Activated T-cell treated with anti-CD3 and anti-CD28 coated beads for 24 hours (primary cell): ENCODE measurements around the gene GOLGA3.
"Not testable (repeated sequence)": the region's sequence is repeated elsewhere in the genome, so short reads cannot be mapped to it uniquely, and the experiment has no call there.

Experiments
- DNase-seq: peaks from one replicate; pipeline ENCODE4 v3.0.0-alpha.2; 2020; ENCODE audit warnings: low read depth

Gene GOLGA3

DNA sequence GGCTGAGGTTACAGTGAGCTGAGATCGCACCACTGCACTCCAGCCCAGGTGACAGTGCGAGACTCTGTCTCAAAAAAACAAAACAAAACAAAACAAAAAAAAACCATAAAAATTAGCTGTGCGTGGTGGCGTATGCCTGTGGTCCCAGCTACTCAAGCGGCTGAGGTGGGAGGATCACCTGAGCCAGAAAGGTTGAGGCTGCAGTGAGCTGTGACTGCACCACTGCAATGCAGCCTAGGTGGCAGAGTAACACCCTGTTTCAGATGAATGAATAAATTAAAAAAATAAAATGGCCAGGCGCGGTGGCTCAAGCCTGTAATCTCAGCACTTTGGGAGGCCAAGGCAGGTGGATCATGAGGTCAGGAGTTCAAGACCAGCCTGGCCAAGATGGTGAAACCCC is 75.0 kb downstream of the GOLGA3 start:
- DNase-seq: not testable (repeated sequence)

DNA sequence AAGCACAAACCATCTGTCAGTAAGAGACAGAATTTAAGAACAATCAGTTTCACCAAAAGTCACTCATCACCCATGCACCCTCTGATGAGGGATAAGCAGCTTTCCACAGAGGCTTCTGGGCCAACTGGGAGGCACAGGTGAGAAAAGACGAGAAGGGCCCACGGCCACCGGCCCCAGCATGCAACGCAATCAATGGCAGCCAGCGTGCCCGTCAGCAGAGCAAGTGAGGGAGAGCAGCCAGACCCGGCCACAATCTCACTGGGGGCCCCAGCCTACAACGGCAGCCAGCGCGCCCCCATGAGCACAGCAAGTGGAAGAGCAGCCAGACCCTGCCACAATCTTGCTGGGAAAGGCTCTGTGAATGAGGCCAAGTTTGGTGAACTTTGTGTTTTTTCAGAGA is 80.3 kb downstream of the GOLGA3 start:
- no peak for DNase-seq

DNA sequence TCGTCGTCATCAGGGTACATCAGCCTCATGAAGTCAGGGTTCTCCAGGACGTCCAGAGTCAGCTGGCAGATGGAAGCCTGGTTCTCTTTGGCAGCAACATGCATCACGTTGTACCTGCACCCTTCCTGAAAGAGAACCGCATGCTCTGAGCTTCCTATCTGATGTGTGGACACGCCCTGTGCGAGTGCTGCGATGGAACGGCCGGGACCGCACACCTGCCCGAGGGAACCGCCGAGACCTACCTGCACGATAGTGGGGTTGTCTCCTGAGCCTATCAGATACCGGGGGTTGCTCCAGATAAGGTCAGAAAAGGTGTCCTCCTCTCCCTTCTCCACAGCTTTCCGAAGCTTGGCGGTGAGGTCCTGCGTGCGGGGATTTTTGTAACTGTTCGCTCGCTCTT is 80.8 kb downstream of the GOLGA3 start:
- DNase-seq: no peak

DNA sequence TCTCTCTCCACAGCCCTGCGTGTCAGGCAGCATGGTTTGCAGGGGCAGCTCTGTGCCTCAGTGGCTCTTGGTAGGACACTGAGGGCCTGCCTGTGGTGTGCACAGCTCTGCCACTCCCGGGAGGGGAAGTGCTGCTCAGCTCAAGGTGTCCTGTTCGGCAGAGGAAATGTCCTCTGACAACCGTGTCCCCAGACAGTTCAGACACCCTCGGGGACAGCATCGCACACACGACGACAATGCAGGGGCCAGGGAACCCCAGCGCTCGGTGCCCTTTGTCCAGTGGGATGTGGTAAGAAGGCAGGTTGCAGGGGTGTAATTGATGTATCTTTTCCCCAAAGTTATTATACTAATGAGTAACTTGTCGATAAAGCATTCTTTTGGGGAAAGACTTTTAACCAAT is 81.3 kb downstream of the GOLGA3 start:
- DNase-seq: no peak

DNA sequence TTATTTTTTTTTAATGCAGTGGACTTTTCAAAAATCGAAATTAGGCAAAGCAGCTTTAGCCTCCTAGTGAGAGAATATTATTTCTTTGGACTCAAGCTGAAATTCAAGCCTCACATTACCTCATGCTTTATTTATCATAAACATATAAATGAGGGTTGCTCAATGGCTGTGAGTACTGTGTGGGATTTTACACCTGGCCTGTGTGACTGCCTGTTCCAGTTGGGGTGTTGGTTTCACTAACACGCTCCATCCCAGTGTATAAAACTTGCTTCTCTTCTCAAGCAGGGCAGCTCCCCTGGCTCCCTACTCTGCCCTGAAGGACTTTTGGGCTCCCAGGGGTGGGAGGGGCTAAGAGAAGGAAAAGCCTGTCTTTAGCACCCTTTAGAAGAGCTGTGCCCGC is 82.1 kb downstream of the GOLGA3 start:
- no peak for DNase-seq

DNA sequence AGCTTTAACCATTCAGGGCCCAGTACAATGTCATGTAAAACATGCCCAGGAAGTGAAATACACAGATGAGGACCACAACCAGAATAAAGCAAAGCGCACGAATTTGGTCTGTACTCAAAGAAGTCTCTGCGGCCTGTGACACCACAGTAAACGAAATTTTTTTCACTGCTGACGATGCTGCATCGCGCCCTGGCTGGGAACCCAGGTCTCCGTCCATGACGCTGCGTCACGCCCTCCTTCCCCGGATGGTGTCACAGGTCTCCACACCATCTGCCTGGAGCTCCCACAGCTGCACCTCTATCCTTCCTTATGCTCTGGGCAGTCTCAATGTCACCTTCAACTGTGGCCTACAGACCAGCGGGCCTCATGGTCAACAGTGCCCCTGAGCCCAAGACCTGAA is 84.8 kb downstream of the GOLGA3 start:
- no peak for DNase-seq

DNA sequence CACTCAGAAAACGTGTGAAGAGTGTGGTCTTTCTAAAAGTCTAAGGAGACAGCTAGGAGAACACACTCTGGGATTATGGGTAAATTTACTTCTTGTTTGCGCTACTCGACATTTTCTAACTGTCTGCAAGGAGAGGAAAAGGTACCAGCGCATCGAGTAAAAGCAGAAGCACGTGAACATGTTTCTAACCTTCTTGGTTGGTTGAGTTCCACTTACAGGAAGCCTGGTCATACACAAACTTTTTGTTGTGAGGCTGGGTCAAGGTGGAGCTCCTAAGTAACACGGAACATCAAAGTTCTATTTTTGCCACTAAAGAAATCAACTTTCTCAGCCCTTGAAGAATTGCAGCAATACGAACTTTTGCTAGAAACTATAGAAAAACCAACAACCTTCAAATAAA is 87.0 kb downstream of the GOLGA3 start:
- DNase-seq: no peak

DNA sequence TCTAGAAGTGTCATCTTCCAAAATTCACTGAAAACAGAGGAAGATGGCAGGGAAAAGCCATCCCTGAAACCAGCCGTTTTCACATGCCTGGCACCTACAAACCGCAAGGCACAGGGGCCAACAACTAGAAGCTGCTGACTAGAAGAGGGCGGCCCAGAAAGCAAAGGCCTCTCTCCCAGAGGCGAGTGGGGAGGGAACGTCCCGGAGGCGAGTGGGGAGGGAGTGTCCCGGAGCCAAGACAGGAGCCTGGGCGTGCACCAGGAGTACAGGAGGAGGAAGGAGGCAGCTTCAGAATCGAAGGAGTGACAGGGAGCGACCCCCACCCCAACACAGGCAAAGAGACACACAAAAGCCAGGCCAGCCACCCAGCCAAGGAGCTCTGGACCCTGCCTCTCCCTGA is 88.0 kb downstream of the GOLGA3 start:
- no peak for DNase-seq

DNA sequence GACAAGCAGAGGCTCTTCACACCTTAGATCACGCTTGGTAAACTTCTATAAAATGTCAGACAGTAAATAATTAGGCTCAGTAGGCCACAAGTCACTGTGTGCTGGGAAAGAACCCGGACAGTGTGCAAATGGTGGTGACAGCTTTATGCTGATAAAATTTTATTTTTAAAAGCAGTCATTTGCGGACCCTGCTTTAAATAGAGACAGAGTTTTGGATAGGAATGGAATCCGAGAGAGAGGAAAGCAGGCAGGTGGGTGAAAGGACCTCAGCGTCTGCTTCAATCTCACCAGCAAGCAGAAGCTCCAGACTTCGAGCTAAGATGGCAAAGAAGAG is 88.4 kb downstream of the GOLGA3 start:
- DNase-seq: no peak

DNA sequence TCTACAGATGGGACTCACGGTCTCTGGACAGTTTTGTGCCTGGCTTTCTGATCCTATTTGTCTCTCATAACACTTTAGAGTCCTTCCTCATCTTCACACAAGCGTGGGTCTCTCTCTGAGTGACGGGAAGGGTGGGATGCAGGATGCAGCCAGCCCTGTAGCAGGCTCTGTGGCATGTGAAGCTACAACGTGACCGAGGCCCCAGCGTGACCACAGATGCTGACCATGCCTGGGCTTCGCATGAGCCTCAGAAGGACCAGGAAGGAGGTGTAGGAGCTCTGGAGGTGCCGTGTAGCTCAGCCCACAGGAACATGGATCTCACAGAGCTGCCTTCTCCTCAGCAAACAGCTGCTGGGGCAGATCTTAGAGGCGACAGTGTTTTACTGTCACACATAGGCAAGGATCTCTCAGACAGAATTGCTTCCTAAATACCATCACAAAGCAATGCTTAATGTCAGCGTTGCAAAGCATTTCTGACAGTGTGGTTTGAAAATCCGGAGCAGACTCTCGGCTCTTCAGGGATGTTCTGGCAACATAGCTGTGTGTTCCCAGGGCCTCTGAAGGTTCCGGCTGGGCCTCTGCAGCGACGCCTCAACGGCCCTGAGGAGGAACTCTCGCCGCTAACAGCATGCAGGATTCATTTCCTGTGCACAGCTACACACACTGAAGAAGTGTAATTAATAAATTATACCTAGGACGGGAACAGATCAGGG is 88.9 kb downstream of the GOLGA3 start:
- no peak for DNase-seq

DNA sequence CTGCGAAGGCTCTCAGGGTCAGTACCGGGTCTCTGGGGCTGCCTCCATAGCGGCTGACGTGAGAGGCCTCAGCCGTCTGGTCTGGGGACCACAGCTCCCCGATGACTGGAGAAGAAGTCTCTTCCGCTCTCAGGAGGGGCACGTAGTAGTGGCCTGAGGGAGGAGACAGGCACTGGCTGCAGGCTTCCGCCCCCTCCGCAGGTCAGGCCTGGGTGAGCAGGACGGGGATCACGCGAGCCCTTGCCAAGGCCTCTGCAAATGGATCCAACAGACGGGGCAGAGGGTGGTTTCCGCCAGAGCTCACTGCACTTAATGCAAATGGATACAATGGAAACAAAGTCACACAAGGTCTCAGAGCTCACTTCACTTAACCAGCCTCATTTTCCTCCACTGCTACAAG is 91.8 kb downstream of the GOLGA3 start:
- no peak for DNase-seq

DNA sequence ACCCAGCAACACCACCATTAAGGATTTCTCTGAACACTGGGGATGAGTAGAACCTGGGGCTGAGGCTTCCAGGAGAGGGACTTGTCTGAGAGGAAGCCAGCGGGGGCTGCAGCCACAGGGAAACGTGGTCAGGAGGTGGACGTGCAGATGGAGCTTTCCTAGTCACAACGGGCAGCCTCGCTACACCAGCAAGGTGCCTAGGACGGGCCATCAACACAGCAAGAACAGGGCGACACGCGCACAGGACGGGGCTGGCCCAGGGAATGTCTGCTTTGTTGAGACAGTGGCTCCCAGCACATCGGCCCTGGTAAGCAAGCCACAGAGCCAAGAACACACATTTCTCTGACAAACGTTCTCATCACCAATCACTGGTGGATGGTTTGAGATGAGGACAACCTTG is 92.3 kb downstream of the GOLGA3 start:
- DNase-seq: no peak

DNA sequence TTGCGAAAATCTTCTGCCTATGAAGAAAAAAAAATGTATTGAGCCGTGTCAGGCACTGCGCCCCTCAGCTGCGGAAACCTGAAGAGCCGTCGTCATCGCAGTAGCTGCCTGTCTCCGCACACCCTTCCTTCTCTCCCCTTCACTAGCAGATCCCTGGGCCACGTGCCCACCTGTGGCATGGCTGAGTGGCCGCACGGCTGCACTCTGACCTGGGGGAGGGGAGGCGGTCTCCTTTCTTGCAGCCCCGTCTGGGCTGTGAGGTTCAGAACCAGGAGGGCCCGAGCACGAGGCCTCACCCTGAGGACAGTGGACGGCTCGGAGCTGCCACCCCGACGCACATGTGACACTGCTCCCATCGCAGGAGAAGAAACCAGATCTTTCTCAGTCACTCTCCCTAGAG is 93.2 kb downstream of the GOLGA3 start:
- no peak for DNase-seq

DNA sequence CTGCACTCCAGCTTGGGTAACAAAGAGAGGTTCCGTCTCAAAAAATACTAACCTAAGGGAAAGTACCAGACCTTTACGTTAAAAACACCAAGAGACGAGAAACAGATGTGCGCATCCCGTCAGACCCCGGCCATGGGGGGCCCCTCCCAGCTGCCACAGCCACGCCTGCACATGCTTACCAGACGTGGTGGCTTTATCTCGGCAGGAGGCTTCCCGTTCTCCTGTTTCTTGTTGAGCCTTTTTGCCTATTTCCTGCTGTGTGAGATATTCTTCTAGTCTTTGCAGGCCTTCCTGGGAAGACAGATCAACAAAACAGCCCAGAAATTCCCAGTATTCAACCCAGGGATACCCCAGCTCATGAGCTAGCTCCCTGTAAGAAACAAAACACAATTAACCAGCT is 94.5 kb downstream of the GOLGA3 start:
- no peak for DNase-seq

DNA sequence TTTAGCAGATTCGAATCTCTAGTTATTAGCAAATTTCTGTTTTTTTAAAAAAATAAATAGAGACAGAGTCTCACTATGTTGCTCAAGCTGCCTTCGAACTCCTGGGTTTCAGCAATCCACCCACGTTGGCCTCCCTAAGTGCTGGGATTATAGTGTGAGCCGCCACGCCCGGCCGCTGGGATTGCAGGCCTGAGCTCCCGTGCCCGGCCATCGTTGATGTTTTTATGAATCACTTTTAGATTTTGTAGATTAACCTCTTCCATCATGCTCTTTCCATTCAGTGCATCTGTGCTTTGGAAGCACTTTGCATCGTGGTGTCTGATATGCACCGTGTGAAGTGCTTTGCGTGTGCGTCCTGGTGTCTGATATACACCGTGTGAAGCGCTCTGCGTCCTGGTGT is 97.1 kb downstream of the GOLGA3 start:
- no peak for DNase-seq

DNA sequence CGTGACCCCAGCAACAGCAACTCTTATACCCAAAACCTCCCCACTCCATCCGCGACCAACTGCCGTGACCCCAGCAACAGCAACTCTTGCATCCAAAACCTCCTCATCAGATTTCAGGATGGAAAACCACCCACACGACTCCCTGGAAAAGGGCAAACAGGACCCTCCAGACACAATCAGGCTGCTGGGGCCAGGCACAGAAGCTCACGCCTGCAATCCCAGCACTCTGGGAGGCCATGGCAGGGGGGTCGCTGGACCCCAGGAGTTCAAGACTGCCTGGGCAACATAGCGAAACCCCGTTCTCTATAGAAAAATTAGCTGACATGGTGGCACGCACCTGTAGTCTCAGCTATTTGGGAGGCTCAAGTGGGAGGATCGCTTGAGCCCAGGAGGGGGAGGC is 98.3 kb downstream of the GOLGA3 start:
- no peak for DNase-seq

DNA sequence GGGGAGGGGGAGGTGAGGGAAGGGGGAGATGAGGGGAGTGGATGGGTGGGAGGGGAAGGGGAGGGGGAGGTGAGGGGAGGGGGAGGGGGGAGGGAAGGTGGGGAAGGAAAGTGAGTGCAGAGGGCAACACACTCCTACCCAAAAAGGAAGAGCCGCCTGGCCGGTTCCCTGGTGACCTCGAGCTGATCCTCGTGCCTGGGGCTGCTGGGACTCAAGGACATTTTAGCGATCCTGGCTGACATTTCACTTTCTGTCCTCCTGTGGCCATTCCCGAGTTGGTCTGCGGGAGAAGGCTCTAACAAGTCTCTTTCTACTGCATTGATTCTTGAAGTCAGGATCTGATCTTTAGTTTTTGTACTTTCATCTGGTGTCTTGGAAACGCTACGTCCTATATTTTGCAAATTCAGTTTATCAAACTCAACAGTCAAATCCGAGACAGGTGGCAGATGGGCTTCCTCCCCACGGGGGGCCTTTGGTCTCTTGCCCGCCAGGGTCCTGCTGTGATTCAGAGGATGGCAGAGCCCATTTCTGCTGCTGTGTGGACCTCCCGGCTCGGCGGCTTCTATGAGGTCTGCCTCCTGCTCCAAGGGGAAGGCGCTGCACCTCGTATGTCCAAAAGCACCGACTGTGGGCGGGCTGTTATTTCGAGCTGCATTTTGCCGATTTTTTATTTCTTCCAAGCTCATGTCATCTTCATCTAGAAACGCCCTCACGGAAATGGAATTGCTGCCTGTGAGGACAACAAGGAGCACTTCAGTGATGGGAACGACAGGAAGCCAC is 98.9 kb downstream of the GOLGA3 start:
- DNase-seq: no peak

DNA sequence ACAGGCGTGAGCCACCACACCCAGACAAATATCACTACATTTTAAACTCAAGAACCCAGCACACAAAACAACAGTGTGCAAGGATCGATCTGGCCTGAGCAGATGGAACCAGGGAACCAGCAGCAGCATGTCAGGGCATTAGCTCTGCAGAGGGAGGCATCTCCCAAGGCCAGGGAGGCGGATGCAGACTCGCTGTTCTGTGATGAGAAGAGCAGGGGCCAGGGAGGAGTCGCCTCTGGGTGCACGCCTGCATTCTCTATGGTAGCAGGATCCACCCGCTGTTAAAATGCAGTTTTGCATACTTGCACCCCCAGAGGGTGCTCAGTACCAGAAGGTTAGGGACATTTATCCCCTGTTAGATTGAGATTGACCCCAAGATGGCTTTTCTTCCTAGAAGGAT is 100.2 kb downstream of the GOLGA3 start:
- no peak for DNase-seq

DNA sequence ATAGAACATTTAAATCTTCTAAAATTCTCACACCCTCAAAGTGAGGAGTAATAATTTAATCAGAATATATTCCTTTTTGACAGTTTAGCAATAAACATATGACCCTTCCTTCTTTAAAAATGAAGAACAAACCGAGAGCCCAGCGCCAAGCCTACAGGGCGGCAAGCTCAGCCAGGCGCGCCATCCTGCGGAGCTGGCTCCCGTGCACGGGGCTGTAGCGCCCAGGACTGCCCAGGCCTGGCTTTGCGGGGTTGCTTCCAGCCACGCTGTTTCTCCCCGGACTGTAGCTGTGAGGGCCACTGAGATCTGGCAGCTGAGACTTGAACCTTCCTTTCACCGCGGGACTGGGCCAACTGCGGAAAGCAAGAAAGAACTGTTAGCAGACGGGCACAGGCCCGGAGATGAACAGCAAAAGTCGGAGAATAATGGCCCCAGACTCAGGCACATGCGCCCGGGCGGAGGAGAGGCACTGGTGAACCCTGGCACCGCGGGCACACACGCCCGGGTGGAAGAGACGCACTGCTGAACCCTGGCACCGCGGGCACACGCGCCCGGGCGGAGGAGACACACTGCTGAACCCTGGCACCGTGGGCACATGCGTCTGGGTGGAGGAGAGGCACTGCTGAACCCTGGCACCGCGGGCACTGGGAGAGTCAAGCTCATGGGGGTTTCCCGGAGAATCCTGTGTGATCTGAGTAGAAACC is 101.4 kb downstream of the GOLGA3 start:
- no peak for DNase-seq

DNA sequence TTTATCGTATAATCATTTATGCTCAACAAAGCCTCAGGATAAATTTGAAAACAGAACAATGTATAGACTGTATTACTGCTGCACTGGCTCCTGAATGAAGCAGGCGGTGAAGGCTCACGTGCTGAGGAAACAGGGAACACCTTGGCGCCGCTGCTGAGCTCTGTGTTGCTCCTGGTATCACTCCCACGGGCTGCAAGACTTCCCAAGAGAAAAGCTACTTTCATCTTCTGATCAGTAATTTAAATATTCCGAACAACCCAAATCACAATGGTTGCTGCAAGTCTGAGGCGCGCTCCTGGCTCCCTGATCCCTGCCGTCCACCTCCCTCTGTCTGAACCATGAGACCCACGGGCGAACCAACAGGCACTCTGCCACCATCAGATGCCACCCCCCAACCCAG is 102.3 kb downstream of the GOLGA3 start:
- DNase-seq: no peak

DNA sequence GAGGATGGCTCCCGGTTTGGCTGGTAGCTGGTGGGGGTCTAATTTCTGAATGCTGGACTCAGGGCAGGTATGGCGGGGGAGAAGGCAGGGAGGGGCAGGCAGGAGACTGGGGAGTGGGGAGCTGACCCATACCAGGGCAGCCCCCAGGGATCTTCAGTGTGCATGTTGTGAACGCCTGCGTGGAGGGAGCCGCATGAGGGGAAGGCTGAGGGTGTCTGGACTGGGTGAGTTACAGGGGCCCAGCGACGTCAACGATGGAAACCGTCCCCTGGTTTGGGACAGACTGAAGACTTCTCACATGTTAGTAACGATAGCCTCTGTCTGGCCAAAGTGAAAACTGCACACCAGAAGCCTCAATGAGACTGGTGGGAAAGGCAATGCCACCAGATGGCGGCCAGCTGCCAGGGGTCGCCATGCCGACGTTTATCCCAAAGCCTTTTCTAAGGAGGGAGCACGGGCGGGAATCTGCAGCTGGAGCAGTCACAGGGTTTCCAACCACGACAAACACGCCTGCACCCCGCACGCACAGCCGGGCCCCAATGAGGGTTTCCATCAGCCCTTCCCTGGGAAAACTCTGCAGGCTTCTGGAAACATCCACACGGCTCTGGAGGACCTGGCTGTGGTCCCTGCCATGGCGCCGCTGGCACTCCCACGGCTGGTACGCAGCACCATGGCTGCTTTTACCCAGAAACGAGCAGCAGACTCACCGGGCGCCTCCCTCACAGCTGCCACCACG is 104.0 kb downstream of the GOLGA3 start:
- DNase-seq: no peak

DNA sequence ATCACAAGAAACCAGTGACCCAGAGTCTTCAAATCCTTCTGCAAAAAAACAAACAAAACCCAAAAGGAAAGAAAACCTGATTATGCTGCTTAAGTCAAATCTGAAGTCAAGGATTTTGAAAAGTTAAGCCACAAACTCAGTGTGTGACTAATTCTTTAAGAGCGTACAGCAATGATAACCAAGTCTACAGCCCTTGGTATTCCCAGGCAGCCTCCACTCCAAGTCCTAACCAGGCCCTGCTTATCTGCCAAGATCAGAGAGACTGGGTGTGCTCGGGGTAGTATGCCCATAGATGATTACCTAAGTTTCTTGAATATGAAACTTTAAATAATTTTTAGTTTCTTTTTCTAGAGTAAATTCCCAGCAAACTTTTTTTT is 104.9 kb downstream of the GOLGA3 start:
- DNase-seq: no peak
